OCI-LY1 (cell line): ENCODE results near the gene ARCN1.

Experiments used
- EZH2 ChIP-seq: fragments of 200-600 bp; sonication (generic), shearing (Covaris generic); IDR thresholded peaks from 2 replicates; pipeline ENCODE4 v1.8.0; 2017; ENCODE audit warnings: borderline replicate concordance, mixed run types, mild to moderate bottlenecking, antibody characterized with exemption, low read length, moderate library complexity, mixed read lengths
- TF ChIP-seq, protein P1 (sequence below): fragments of 200-600 bp; sonication (generic), shearing (Covaris generic); IDR thresholded peaks from 2 replicates; pipeline ENCODE4 v1.5.1; 2017; ENCODE audit warnings: mild to moderate bottlenecking, antibody characterized with exemption, low read length, moderate library complexity, mixed read lengths

DNA sequence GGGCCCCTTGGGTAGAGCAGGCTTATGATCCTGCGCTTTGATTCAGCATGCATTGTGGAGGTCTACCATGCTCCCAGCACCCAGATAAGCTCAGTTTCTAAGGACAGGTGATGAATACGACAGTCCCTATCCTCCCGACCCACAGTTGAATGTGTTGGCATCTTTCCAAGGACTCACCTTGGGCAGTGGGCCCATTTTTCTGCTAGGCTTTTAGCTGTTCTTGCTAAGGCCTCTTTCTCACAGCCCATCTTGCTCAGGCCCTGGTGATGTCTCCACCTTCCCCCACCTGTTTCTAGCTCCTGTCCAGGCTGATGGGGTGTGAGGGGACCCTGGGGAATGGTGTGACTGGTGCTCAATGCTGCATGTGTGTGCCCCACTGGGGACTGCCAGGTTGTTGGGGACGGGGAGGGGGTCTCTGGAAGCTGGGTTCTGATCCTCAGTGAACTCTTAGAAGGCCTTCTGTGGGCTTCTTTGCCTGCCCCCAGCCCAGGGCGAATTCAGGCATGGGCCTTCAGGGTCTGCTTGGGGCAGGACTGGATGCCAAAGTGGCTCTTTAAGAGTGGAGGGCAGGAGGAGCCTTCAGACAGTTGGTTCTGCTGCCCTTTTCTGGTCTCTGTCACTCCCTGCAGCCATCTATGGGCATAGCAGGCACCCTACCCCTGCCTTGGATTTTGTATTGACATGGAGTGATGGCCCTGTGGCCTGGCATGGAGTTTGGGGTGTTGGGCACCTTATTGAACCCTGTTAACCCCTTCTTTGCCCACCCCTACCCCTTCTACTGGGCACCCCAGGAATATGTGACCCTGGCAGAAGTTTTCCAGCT, 68.3 kb downstream of the ARCN1 start:
- TF ChIP-seq, protein P1, sequence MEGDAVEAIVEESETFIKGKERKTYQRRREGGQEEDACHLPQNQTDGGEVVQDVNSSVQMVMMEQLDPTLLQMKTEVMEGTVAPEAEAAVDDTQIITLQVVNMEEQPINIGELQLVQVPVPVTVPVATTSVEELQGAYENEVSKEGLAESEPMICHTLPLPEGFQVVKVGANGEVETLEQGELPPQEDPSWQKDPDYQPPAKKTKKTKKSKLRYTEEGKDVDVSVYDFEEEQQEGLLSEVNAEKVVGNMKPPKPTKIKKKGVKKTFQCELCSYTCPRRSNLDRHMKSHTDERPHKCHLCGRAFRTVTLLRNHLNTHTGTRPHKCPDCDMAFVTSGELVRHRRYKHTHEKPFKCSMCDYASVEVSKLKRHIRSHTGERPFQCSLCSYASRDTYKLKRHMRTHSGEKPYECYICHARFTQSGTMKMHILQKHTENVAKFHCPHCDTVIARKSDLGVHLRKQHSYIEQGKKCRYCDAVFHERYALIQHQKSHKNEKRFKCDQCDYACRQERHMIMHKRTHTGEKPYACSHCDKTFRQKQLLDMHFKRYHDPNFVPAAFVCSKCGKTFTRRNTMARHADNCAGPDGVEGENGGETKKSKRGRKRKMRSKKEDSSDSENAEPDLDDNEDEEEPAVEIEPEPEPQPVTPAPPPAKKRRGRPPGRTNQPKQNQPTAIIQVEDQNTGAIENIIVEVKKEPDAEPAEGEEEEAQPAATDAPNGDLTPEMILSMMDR, result no peak
- no peak for TF ChIP-seq EZH2
